GM12891 (cell line): ENCODE measurements around the gene SPATA18.

Experiments used
- POLR2A ChIP-seq: IDR thresholded peaks from 2 replicates; pipeline ENCODE4 v1.6.1; 2011; ENCODE audit warnings: low read depth, low read length, control low read depth
- POLR2AphosphoS5 ChIP-seq: IDR thresholded peaks from 2 replicates; pipeline ENCODE4 v1.6.1; 2011; ENCODE audit warnings: low read depth, low read length, control low read depth
- TAF1 ChIP-seq: IDR thresholded peaks from 2 replicates; pipeline ENCODE4 v1.6.1; 2011; ENCODE audit warnings: low read depth, low read length, control low read depth

DNA sequence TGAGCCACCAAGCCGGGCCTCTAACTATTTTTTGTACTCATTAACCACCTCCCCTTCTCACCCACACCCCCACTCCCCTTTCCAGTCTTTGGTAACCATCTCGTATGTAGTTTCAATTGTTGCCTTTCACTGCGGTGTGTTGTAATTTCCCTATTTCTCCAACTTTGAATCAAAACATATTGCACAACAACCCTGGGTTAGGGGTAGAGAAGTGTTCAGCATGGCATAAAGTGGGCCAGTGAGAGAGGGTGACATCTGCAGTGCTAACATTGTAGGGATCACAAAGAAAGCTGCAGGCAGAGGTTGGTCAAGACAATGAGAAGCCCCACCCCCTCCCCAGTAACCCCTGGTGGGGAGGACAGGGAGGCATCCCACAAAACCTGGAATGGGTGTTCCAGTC is 92.7 kb downstream of the SPATA18 start:
- TF ChIP-seq POLR2A (no peak), POLR2AphosphoS5 (no peak), TAF1 (no peak)
